GM12878 (cell line): ENCODE data around the gene SNRNP200.

Experiments
- ATF7 ChIP-seq: fragments of 450-650 bp; IDR thresholded peaks from 2 replicates; pipeline ENCODE4 v1.6.1; 2016; ENCODE audit warnings: low read depth, mild to moderate bottlenecking
- BRCA1 ChIP-seq: IDR thresholded peaks from 2 replicates; pipeline ENCODE4 v1.6.1; 2011; ENCODE audit warnings: low read depth, low read length, improper control_type of control experiment
- CREM ChIP-seq: IDR thresholded peaks from 2 replicates; pipeline ENCODE4 v1.6.1; 2014; ENCODE audit warnings: antibody characterized with exemption, low read depth
- HCFC1 ChIP-seq: fragments of 150-350 bp; IDR thresholded peaks from 2 replicates; pipeline ENCODE4 v1.6.1; 2014; ENCODE audit warnings: low read length
- HDAC2 ChIP-seq: fragments of 200-600 bp; sonication (generic); IDR thresholded peaks from 2 replicates; pipeline ENCODE4 v1.6.1; 2017
- POLR2AphosphoS2 ChIP-seq: IDR thresholded peaks from 2 replicates; pipeline ENCODE4 v1.6.1; 2011; ENCODE audit warnings: low read depth, mild to moderate bottlenecking, low read length, improper control_type of control experiment, moderate library complexity
- RCOR1 ChIP-seq: conservative IDR thresholded peaks from 2 replicates; pipeline ENCODE4 v1.6.1; 2012; ENCODE audit warnings: low read depth, low read length, improper control_type of control experiment
- TF ChIP-seq, protein P1 (sequence below): IDR thresholded peaks from 2 replicates; pipeline ENCODE4 v1.6.1; 2011; ENCODE audit warnings: low read depth, low read length, improper control_type of control experiment, borderline replicate concordance
- TF ChIP-seq, protein P2 (sequence below), 3 experiments: IDR thresholded peaks in 2 of 3; conservative IDR thresholded peaks in 1 of 3; 2 replicates each; pipeline ENCODE4 v1.5.1; 2011; ENCODE audit warnings: low read depth in 3 of 3, low read length in 3 of 3, mild to moderate bottlenecking in 3 of 3, control low read depth in 2 of 3, moderate library complexity in 2 of 3, inconsistent platforms in 1 of 3, mixed read lengths in 1 of 3; ENCODE audit not compliant: control insufficient read depth in 2 of 3, insufficient read depth in 1 of 3; ENCODE audit errors: extremely low read depth in 1 of 3

DNA sequence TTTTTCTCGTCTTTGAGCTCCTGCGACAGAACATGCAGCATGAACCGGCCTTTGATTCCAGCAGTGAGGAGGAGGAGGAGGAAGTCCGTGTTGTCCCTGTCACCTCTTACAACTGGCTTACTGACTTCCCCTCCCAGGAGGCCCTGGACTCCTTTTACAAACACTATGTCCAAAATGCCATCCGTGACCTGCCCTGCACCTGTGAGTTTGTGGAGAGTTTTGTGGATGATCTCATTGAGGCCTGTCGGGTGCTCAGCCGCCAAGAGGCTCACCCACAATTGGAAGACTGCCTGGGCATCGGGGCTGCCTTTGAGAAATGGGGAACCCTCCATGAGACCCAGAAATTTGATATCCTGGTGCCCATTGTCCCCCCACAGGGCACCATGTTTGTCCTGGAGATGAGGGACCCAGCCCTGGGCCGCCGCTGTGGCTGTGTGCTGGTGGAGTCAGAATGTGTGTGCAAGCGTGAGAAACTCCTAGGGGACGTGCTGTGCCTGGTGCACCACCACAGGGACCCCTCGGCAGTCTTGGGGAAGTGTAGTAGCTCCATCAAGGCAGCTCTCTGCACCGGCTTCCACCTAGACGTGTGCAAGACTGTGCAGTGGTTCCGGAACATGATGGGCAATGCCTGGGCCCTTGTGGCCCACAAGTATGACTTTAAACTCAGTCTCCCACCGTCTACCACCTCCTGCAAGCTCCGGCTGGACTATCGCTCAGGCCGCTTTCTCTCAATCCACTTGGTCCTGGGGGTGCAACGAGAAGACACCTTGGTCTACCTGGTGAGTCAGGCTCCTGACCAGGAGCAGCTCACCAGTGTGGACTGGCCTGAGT lies 21.9 kb upstream of the SNRNP200 start:
- TF ChIP-seq, protein P1, sequence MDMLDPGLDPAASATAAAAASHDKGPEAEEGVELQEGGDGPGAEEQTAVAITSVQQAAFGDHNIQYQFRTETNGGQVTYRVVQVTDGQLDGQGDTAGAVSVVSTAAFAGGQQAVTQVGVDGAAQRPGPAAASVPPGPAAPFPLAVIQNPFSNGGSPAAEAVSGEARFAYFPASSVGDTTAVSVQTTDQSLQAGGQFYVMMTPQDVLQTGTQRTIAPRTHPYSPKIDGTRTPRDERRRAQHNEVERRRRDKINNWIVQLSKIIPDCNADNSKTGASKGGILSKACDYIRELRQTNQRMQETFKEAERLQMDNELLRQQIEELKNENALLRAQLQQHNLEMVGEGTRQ, result no peak
- TF ChIP-seq, protein P2, sequence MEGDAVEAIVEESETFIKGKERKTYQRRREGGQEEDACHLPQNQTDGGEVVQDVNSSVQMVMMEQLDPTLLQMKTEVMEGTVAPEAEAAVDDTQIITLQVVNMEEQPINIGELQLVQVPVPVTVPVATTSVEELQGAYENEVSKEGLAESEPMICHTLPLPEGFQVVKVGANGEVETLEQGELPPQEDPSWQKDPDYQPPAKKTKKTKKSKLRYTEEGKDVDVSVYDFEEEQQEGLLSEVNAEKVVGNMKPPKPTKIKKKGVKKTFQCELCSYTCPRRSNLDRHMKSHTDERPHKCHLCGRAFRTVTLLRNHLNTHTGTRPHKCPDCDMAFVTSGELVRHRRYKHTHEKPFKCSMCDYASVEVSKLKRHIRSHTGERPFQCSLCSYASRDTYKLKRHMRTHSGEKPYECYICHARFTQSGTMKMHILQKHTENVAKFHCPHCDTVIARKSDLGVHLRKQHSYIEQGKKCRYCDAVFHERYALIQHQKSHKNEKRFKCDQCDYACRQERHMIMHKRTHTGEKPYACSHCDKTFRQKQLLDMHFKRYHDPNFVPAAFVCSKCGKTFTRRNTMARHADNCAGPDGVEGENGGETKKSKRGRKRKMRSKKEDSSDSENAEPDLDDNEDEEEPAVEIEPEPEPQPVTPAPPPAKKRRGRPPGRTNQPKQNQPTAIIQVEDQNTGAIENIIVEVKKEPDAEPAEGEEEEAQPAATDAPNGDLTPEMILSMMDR (IDR thresholded peaks at IDR 0.05 in 2 of 3, conservative IDR thresholded peaks at IDR 0.05 in 1 of 3; ENCODE audit: control insufficient read depth in 2 of 3, extremely low read depth in 1 of 3, insufficient read depth in 1 of 3, low read depth in 3 of 3, low read length in 3 of 3), result no peak
- no peak for TF ChIP-seq RCOR1
- TF ChIP-seq HDAC2, result no peak
- TF ChIP-seq POLR2AphosphoS2, result no peak
- no peak for TF ChIP-seq ATF7
- TF ChIP-seq CREM, result no peak
- TF ChIP-seq BRCA1, result no peak
- no peak for TF ChIP-seq HCFC1
